Muscle of back (tissue), 13 donors: ENCODE results near the gene SDF2L1. TPM values are rescaled to one million over a fixed set of nuclear protein-coding genes. Genes with fewer than 3 reads are reported as not detected.
A peak's percentile ranks its signal among the peaks of the same experiment; 100 is the strongest.
"Not testable (repeated sequence)": the region's sequence is repeated elsewhere in the genome, so short reads cannot be mapped to it uniquely, and the experiment has no call there.

Experiments
- DNase-seq, 3 donors: peaks; one replicate each; pipeline versions ENCODE4 v3.0.0 to v3.0.0-alpha.2; 2013
- long read RNA-seq, 9 donors: transcript quantifications; one replicate each; lab custom pipeline, GENCODE V29; 2026
- polyA plus RNA-seq, 10 donors: library from polyadenylated mRNA; unstranded; fragments of 120-200 nt; gene quantifications; one replicate each; pipeline ENCODE4 v1.2.1, GENCODE V29; 2013; ENCODE audit not compliant: insufficient read length in 10 of 10

SDF2L1 gene, protein sequence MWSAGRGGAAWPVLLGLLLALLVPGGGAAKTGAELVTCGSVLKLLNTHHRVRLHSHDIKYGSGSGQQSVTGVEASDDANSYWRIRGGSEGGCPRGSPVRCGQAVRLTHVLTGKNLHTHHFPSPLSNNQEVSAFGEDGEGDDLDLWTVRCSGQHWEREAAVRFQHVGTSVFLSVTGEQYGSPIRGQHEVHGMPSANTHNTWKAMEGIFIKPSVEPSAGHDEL
- polyA plus RNA-seq = 10 to 100 TPM in 3 of 10 donors, 1 to 10 TPM in 7; 4.9 to 13.8 (median 7.4) TPM
- long read RNA-seq, donor 1, transcript SDF2L1-201 (3 exons, 865 nt) = major isoform, 8 of 9 reads
- long read RNA-seq, donor 1, partial matches to known transcripts = 0 of 9 reads
- long read RNA-seq, donor 1, other reads (novel, unspliced or antisense) = 0 of 9 reads
- long read RNA-seq, donor 2, transcript SDF2L1-201 (3 exons, 865 nt) = major isoform, 10 of 10 reads
- long read RNA-seq, donor 2, partial matches to known transcripts = 0 of 10 reads
- long read RNA-seq, donor 2, other reads (novel, unspliced or antisense) = 0 of 10 reads
- long read RNA-seq, donor 3 = 0 reads
- long read RNA-seq, donor 4, transcript SDF2L1-201 (3 exons, 865 nt) = major isoform, 16 of 16 reads
- long read RNA-seq, donor 4, partial matches to known transcripts = 0 of 16 reads
- long read RNA-seq, donor 4, other reads (novel, unspliced or antisense) = 0 of 16 reads
- long read RNA-seq, donor 5, transcript SDF2L1-201 (3 exons, 865 nt) = major isoform, 18 of 18 reads
- long read RNA-seq, donor 5, partial matches to known transcripts = 0 of 18 reads
- long read RNA-seq, donor 5, other reads (novel, unspliced or antisense) = 0 of 18 reads
- long read RNA-seq, donor 6, transcript SDF2L1-201 (3 exons, 865 nt) = major isoform, 10 of 10 reads
- long read RNA-seq, donor 6, partial matches to known transcripts = 0 of 10 reads
- long read RNA-seq, donor 6, other reads (novel, unspliced or antisense) = 0 of 10 reads
- long read RNA-seq, donor 7, transcript SDF2L1-201 (3 exons, 865 nt) = major isoform, 10 of 10 reads
- long read RNA-seq, donor 7, partial matches to known transcripts = 0 of 10 reads
- long read RNA-seq, donor 7, other reads (novel, unspliced or antisense) = 0 of 10 reads
- long read RNA-seq, donor 8, transcript SDF2L1-201 (3 exons, 865 nt) = major isoform, 16 of 22 reads
- long read RNA-seq, donor 8, partial matches to known transcripts = 5 of 22 reads
- long read RNA-seq, donor 8, other reads (novel, unspliced or antisense) = 0 of 22 reads
- long read RNA-seq, donor 9, partial matches to known transcripts = 0 of 5 reads
- long read RNA-seq, donor 9, other reads (novel, unspliced or antisense) = 0 of 5 reads

DNA sequence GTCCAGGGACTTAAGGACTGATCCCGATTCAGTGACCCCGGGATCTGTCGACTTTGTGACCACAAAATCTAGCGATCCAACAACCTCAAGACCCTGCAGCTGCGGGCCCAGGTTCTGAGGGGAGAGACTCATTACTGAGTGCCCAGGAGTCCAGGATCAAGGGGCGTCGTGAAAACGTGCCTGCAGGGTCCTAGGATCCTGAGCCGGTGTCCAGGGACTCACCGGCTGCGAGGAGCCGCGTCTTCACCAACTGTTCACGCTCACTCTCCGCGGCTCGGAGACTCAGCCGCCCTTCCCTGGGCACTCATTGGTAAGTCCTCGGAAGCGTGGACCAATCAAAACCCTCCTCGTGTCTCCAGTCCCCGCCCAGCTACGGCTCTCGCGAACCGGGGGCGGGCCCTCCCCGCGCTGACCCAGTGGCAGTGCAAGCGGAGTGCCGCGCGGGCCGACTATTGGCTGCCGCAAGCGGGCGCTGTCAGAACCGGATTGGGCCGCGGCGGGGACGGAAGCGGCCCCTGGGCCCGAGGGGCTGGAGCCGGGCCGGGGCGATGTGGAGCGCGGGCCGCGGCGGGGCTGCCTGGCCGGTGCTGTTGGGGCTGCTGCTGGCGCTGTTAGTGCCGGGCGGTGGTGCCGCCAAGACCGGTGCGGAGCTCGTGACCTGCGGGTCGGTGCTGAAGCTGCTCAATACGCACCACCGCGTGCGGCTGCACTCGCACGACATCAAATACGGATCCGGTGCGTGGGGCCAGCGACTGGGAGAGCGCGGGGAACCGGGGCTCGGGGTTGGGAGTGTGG, at the start of gene SDF2L1:
SDF2L1 (plus strand) TSS at position 514 of the 795 bp plus-strand sequence; CDS start at position 549, 35 bp downstream.
- peak; percentile 98 to 99 (median 99) for DNase-seq

DNA sequence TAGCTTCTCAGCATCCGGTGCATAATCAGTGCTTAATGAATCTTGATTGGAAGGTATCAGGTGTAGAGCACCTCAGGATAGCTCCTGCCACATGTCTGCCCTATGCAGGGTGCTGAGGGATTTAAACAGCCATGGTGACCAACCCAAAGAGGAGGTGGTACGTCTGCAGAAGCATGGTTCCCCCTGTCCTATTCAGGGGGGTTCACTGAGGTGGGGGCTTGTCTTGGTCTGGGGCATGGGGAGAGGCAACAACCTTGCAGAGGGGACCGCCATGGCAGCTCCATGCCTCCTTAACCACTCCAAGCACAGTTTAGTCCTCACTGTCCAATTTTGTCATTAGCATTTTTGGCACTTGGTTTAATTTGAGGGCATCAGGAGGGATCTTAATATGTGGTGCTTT, 49.7 kb upstream of the SDF2L1 start:
- no peak for DNase-seq

DNA sequence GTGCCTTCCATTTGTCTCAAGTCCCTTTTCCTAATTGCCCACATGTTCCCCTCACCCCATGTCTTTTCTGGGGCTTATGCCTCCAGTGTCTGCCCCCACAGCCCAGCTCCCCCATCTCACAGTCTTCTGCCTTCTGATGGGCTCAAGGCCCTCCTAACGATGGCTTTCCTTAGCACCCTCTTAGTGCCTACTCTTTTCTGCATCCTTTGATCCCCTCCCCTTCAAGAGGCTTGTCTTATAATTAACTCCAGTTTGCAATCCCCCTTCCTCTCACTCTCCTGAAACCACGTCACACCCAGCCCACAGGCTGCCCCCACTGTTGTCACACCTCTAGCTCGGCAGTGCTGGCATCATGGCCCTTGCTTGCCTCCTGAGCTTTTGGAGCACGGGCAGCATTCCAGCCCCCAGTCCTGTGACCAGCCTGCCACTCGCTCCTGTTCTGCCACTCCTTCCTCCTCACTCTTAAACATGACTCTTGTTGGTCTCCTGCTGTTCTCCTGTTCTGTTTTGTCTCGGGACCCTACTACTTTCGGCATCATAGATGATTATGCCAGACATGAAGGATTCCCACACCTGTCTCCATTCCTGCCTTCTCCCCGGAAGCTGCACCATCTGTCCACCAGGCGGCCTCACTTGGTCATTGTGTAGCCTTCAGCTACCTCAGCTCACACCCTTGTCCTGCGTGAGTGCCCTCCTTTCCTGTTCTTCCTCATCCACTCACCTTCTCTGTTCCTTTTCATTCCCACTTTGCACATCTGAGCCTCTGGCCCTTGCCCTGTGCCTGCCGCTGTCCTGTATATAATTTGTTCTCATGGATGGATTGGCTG, 48.5 kb upstream of the SDF2L1 start:
- DNase-seq = no peak

DNA sequence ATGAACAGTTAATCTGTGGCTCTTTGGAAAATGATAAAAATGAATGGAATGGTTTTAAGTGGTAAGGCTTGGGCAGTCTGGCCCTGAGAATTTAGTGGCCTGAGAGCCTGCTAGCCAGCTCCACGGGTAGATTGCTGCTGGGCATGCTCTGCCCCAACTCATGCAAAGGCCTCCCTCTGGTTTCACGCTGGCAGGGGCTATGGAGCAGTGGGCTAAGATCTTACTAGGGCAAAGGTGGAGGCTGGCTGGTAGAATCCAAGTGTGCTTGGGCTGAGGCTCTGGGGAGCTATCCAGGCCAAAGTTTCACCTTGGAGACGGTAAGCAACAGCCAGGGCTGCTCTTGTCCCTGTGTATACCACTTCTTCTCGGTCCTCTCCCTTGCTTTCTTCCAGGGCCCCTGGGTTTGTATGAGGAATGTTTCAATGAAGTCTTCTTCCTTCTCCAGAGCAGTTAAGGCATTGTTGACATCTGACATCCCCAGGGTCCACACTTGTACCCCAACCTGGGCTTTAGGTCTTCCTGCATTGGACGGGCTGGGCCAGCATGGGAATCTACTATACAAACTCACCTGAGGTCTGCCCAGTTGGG, 47.1 kb upstream of the SDF2L1 start:
- no peak for DNase-seq

- not testable (repeated sequence) for DNase-seq
Observed at GRCh38 chr22:21596356-21597135, 45.6 kb upstream of the SDF2L1 start.

GRCh38 chr22:21598302-21598701, 43.8 kb upstream of the SDF2L1 start:
- DNase-seq = no peak

- no peak for DNase-seq
Observed at GRCh38 chr22:21599053-21599893, 42.8 kb upstream of the SDF2L1 start.

DNA sequence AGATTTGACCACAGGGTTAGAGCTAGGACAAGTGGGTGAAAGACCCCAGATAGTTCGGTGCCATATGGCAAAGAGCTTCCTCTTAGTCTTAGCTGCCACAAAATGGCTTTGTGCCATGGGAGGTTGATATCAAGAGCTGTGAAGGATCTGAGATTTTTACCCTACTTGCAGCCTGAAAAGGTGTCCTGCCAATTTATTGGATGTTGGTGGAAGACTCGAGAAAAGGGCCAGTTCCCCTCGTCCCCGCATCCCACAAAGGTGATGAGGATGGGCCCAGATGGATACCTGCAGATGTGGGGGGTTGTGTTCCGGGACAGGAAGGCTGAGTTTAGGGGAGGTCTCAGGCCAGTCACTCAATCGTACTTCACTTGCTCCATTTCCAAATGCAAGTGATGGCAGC, 39.5 kb upstream of the SDF2L1 start:
- no peak for DNase-seq

DNA sequence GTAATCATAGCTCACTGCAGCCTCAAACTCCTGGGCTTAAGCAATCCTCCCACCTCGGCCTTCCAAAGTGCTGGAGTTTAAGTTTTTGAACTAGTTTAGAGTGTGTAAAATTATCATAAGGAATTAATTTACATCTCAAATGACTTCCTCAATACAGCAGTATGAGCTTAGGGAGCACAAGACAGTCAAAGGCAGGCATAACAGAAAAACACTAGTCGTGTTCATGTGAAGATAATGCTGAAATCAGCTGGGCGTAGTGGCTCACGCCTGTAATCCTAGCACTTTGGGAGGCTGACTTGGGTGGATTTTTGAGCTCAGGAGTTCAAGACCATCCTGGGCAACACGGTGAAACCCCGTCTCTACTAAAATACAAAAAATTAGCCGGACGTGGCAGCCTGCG, 38.1 kb upstream of the SDF2L1 start:
- no peak for DNase-seq

- DNase-seq = no peak
Observed at GRCh38 chr22:21605887-21606564, 36.1 kb upstream of the SDF2L1 start.

- DNase-seq = no peak
Observed at GRCh38 chr22:21606775-21607174, 35.3 kb upstream of the SDF2L1 start.

DNA sequence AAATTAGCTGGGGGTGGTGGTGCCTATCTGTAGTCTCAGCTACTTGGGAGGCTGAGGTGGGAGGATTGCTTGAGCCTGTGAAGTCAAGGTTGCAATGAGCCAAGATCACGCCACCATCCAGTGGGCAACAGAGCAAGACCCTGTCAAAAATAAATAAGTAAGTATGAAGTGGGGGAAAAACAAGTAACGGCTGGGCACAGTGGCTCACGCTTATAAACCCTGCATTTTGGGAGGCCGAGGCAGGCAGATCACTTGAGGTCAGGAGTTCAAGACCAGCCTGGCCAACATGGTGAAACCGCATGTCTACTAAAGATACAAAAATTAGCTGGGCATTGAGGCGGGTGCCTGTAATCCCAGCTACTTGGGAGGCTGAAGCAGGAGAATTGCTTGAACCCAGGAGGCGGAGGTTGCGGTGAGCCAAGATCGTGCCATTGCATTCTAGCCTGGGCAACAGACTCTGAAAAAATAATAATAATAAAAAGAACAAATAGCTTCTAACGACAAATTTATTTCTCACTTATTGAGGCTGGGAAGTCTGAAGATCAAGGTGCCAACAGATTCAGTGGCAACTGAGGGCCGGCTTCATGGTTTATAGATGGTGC, 32.4 kb upstream of the SDF2L1 start:
- DNase-seq = not testable (repeated sequence)

DNA sequence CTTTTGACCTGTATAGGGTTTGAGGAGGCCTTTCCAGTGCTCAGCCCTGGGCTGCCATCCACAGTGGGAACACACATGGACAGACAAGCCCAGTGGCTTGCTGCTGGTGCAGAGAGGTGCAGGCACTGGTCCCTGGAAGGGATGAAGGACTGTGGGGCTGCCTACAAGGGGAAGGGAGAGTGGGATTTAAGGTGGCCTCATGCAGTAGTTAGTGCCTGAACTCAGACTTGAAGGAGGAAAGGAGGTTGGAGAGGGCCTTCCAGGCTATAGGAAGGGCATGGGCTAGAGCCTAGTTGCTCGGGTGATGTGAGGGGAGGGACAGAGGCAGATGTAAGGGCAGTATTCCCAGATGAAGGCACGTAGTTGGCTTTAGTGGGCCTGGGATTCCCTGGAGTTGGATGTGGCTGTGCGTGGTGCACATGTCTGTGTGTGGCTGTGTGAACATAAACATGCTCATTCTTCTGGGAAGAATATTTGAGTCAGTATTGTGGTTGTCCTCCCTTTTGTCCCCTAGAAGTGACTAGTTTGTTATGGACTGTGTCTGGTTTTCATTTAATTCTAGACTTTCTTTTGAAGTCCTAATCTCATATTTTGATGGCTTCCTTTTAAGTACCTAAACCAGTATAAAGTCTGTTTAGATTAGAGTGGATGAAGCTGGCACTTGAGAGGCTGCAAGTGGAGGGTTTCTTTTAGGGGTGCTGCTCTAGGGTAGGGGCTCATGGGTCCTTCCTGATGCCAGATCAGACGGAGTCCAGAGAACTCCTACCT, 30.7 kb upstream of the SDF2L1 start:
- DNase-seq = no peak

GRCh38 chr22:21612858-21613257, 29.2 kb upstream of the SDF2L1 start:
- DNase-seq = no peak

DNA sequence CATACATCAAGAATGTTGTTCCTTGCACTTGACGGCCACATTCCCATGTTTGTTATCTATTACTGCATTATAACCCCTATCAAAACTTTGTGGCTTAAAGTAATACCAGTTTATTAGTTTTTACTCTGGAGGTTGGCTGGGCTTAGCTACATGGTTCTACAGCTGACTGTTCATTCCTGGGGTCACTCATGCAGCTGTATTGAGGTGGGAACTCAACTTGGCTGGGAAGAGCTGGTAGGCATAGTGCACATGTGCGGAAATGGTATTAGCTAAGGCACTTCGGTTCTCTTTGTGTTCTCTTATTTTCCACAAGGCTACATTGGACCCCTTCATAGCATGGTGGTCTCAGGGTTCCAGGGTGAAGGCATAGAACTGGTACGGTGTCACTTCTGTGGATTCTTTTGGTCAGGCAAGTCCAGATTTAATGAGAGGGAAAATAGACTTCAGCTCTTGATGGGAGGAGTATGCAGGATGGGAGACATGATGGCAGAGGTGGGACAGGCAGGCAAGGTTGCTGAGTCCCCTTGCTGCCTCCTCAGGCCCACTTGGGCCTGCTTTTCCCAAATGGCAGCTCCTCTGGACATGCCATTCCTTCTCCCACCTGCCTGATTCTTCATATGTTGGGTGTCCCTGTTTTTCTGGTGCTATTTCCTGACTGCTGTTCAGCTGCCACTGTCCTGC, 28.4 kb upstream of the SDF2L1 start:
- no peak for DNase-seq
